Vagina (tissue), 2 donors: ENCODE results near the gene CAND1.

Experiments used
- CTCF ChIP-seq, 3 experiments: fragments of 450-650 bp in 2 of 3; fragments of 200-600 bp in 1 of 3; sonication (generic) in 1 of 3; IDR thresholded peaks; one replicate each; pipeline ENCODE4 v1.5.1; 2017 to 2019; ENCODE audit warnings: antibody characterized with exemption in 3 of 3, mild to moderate bottlenecking in 2 of 3, moderate library complexity in 2 of 3
- POLR2A ChIP-seq, 2 donors: fragments of 450-650 bp; IDR thresholded peaks; one replicate each; pipeline ENCODE4 v1.6.1; 2017; ENCODE audit warnings: antibody characterized with exemption in 2 of 2, mild to moderate bottlenecking in 2 of 2, moderate library complexity in 2 of 2

GRCh38 chr12:67284561-67284960 is 15.4 kb downstream of the CAND1 start:
- TF ChIP-seq CTCF (IDR thresholded peaks at IDR 0.05) (no peak), POLR2A (IDR thresholded peaks at IDR 0.05) (no peak)
